K562 (cell line): ENCODE data around the gene TLCD1. TPM values are rescaled to one million over a fixed set of nuclear protein-coding genes. Genes with fewer than 3 reads are reported as not detected.

ENCODE experiments used
- BHLHE40 ChIP-seq: IDR thresholded peaks from 2 replicates; pipeline ENCODE4 v1.6.1; 2011; ENCODE audit warnings: low read length, improper control_type of control experiment
- DMBX1 ChIP-seq: fragments of 250-450 bp; sonication (Bioruptor Pico); IDR thresholded peaks from 2 replicates; pipeline ENCODE4 v1.8.0; 2022; ENCODE audit warnings: inconsistent platforms, mild to moderate bottlenecking, moderate library complexity, borderline replicate concordance
- GATAD2A ChIP-seq: fragments of 450-650 bp; IDR thresholded peaks from 2 replicates; pipeline ENCODE4 v1.6.1; 2017
- HNRNPL ChIP-seq: fragments of 200-400 bp; formaldehyde crosslinking; IDR thresholded peaks from 2 replicates; pipeline ENCODE4 v1.6.1; 2017; ENCODE audit warnings: low read depth, mild to moderate bottlenecking, low read length
- SFPQ ChIP-seq: fragments of 200-400 bp; formaldehyde crosslinking; IDR thresholded peaks from 2 replicates; pipeline ENCODE4 v1.6.1; 2017; ENCODE audit warnings: mild to moderate bottlenecking, low read depth, low read length, moderate library complexity
- TRIM25 ChIP-seq: fragments of 450-650 bp; IDR thresholded peaks from 2 replicates; pipeline ENCODE4 v1.7.0; 2016; ENCODE audit warnings: borderline replicate concordance
- TSHZ1 ChIP-seq: fragments of 250-450 bp; sonication (Bioruptor Pico); IDR thresholded peaks from 2 replicates; pipeline ENCODE4 v1.4.0; 2020; ENCODE audit warnings: mild to moderate bottlenecking, moderate library complexity
- ZNF318 ChIP-seq, 2 experiments: fragments of 450-650 bp; IDR thresholded peaks; 2 replicates each; pipeline ENCODE4 v1.6.1; 2016; ENCODE audit warnings: mild to moderate bottlenecking in 2 of 2, borderline replicate concordance in 1 of 2, low read depth in 1 of 2, moderate library complexity in 1 of 2
- ZNF778 ChIP-seq: fragments of 450-650 bp; formaldehyde crosslinking; IDR thresholded peaks from 2 replicates; pipeline ENCODE4 v1.4.0; 2020; ENCODE audit warnings: mild to moderate bottlenecking, moderate library complexity
- ZSCAN29 ChIP-seq: fragments of 450-650 bp; IDR thresholded peaks from 2 replicates; pipeline ENCODE4 v1.6.1; 2017
- ZZZ3 ChIP-seq: fragments of 450-650 bp; IDR thresholded peaks from 2 replicates; pipeline ENCODE4 v1.6.1; 2016; ENCODE audit warnings: antibody characterized with exemption, mild to moderate bottlenecking, moderate library complexity
- polyA plus RNA-seq, 8 experiments: library from polyadenylated mRNA; depleted of rRNA in 4 of 8; stranded (reverse) in 5 of 8; unstranded in 3 of 8; fragments of >200 nt; fragmentation: Nextera tagmentation in 2 of 8; fragmentation: Illumina TruSeq in 1 of 8; extraction: Ambion mirVana in 2 of 8; extraction: Trizol in 1 of 8; gene quantifications; 2 replicates each; pipeline versions ENCODE4 v1.2.1 to v1.2.3, GENCODE V29; 2011 to 2014; ENCODE audit warnings: inconsistent platforms in 1 of 8, missing spikeins in 1 of 8
- total RNA-seq, 7 experiments: library from RNA; depleted of rRNA in 6 of 7; stranded (reverse); fragments of >200 nt in 6 of 7; fragmentation: Illumina TruSeq in 2 of 7; extraction: Trizol in 2 of 7; gene quantifications; 2 replicates each; pipeline versions ENCODE4 v1.2.1 to v1.2.3, GENCODE V29; 2011 to 2021; ENCODE audit warnings: low replicate concordance in 1 of 7

Gene TLCD1
- total and polyA plus RNA-seq, 9 of the 15 experiments (the other 6 are each of a cell fraction or from before 2014, with no cell fraction given), result 6.8 to 37.7 (median 21.7) TPM

GRCh38 chr17:28720247-28720996, 5.6 kb downstream of the TLCD1 start (continued):
- TF ChIP-seq ZNF318 (IDR thresholded peaks at IDR 0.05; ENCODE audit: borderline replicate concordance in 1 of 2, low read depth in 1 of 2) (0 out of 4 replicates have a peak, but pooled peaks of 1 of the 2 experiments have one; percentile 25), BHLHE40 (no peak), ZZZ3 (no peak), TSHZ1 (no peak), DMBX1 (CRISPR knock-in tag) (no peak), SFPQ (no peak), ZSCAN29 (0 out of 2 replicates have a peak, but pooled peaks have one; percentile 33), ZNF778 (CRISPR knock-in tag) (no peak), TRIM25 (peak; percentile 42; the same call in 1 of the 2 replicates), GATAD2A (no peak), HNRNPL (no peak; the same call in 1 of the 2 replicates)
